Stimulated activated CD8-positive, alpha-beta memory T cell treated with anti-CD3 and anti-CD28 coated beads, Interleukin-2, amount 100 ng/mL, for 48 hours (primary cell): ENCODE data around the gene MAP2K4.

ENCODE experiments used
- DNase-seq, 2 donors: peaks; one replicate each; pipeline ENCODE4 v3.0.0-alpha.2; 2020; ENCODE audit warnings: low read depth in 2 of 2

Gene MAP2K4

GRCh38 chr17:12037970-12038369 is 17.3 kb downstream of the MAP2K4 start:
- DNase-seq, result no peak

GRCh38 chr17:12040478-12040877 is 19.8 kb downstream of the MAP2K4 start:
- DNase-seq, result no peak

GRCh38 chr17:12041312-12041711 is 20.6 kb downstream of the MAP2K4 start:
- no peak for DNase-seq

- no peak for DNase-seq
These were observed 23.0 kb downstream of the MAP2K4 start for GRCh38 chr17:12043702-12044101.

GRCh38 chr17:12046786-12047185 is 26.1 kb downstream of the MAP2K4 start:
- DNase-seq, result no peak

GRCh38 chr17:12047681-12048376 is 27.2 kb downstream of the MAP2K4 start:
- no peak for DNase-seq

GRCh38 chr17:12048843-12049473 is 28.3 kb downstream of the MAP2K4 start:
- DNase-seq, result no peak

- no peak for DNase-seq
These were observed 30.1 kb downstream of the MAP2K4 start for GRCh38 chr17:12050646-12051225.

GRCh38 chr17:12053552-12053951 is 32.9 kb downstream of the MAP2K4 start:
- DNase-seq, result no peak

- no peak for DNase-seq
These were observed 35.2 kb downstream of the MAP2K4 start for GRCh38 chr17:12055889-12056288.

GRCh38 chr17:12057520-12057919 is 36.8 kb downstream of the MAP2K4 start:
- DNase-seq, result no peak

- DNase-seq, result no peak
These were observed 37.9 kb downstream of the MAP2K4 start for GRCh38 chr17:12058535-12058934.

- DNase-seq, result no peak
These were observed 41.6 kb downstream of the MAP2K4 start for GRCh38 chr17:12062249-12062648.

- no peak for DNase-seq
These were observed 43.7 kb downstream of the MAP2K4 start for GRCh38 chr17:12064395-12064794.

GRCh38 chr17:12067485-12067884 is 46.8 kb downstream of the MAP2K4 start:
- no peak for DNase-seq

GRCh38 chr17:12068946-12069345 is 48.3 kb downstream of the MAP2K4 start:
- DNase-seq, result no peak

GRCh38 chr17:12070561-12070960 is 49.9 kb downstream of the MAP2K4 start:
- DNase-seq, result no peak

- no peak for DNase-seq
These were observed 53.7 kb downstream of the MAP2K4 start for GRCh38 chr17:12074346-12074745.

GRCh38 chr17:12077773-12078172 is 57.1 kb downstream of the MAP2K4 start:
- DNase-seq, result no peak

GRCh38 chr17:12078791-12079190 is 58.1 kb downstream of the MAP2K4 start:
- no peak for DNase-seq

- DNase-seq, result no peak
These were observed 61.0 kb downstream of the MAP2K4 start for GRCh38 chr17:12081720-12082119.

- DNase-seq, result no peak
These were observed 64.6 kb downstream of the MAP2K4 start for GRCh38 chr17:12085076-12085949.
